H9 (cell line): ENCODE data around the gene MAPK12. TPM values are rescaled to one million over a fixed set of nuclear protein-coding genes. Genes with fewer than 3 reads are reported as not detected.
A peak's percentile ranks its signal among the peaks of the same experiment; 100 is the strongest.

Experiments
- DNase-seq: peaks from one replicate; pipeline ENCODE4 v3.0.0-alpha.2; 2017
- H2AFZ ChIP-seq: one replicate; pipeline ENCODE4 v1.6.1; 2013; ENCODE audit warnings: mild to moderate bottlenecking, low read length, control low read depth, moderate library complexity
- H2AK5ac ChIP-seq: 2 replicates; pipeline ENCODE4 v1.6.1; 2013; ENCODE audit warnings: low read length, control low read depth, mixed read lengths; ENCODE audit not compliant: insufficient read length
- H2BK120ac ChIP-seq: one replicate; pipeline ENCODE4 v1.6.1; 2013; ENCODE audit warnings: low read depth, mild to moderate bottlenecking, low read length, control low read depth, inconsistent platforms; ENCODE audit not compliant: poor library complexity, severe bottlenecking
- H2BK12ac ChIP-seq: 2 replicates; pipeline ENCODE4 v1.6.1; 2013; ENCODE audit warnings: low read length, control low read depth, mixed read lengths, low read depth; ENCODE audit not compliant: insufficient read length
- H2BK15ac ChIP-seq: 2 replicates; pipeline ENCODE4 v1.6.1; 2013; ENCODE audit warnings: low read depth, low read length, control low read depth
- H2BK20ac ChIP-seq: one replicate; pipeline ENCODE4 v1.6.1; 2013; ENCODE audit warnings: low read depth, mild to moderate bottlenecking, low read length, control low read depth, inconsistent platforms; ENCODE audit not compliant: poor library complexity, severe bottlenecking
- H2BK5ac ChIP-seq: 2 replicates; pipeline ENCODE4 v1.6.1; 2013; ENCODE audit warnings: low read length, control low read depth, mixed read lengths; ENCODE audit not compliant: insufficient read length
- H3K14ac ChIP-seq: 2 replicates; pipeline ENCODE4 v1.6.1; 2013; ENCODE audit warnings: low read length, control low read depth; ENCODE audit not compliant: insufficient read depth
- H3K18ac ChIP-seq: 2 replicates; pipeline ENCODE4 v1.6.1; 2013; ENCODE audit warnings: low read depth, mild to moderate bottlenecking, mixed read lengths, low read length, control low read depth; ENCODE audit not compliant: insufficient read length
- H3K23ac ChIP-seq: 2 replicates; pipeline ENCODE4 v1.6.1; 2013; ENCODE audit warnings: low read length, control low read depth, mixed read lengths, low read depth; ENCODE audit not compliant: insufficient read length
- H3K23me2 ChIP-seq: 2 replicates; pipeline ENCODE4 v1.6.1; 2013; ENCODE audit warnings: low read depth, mild to moderate bottlenecking, mixed read lengths, low read length, control low read depth; ENCODE audit not compliant: insufficient read length, poor library complexity, severe bottlenecking
- H3K27ac ChIP-seq: 2 replicates; pipeline ENCODE4 v1.5.1; 2013; ENCODE audit warnings: low read length, control low read depth, mixed read lengths, low read depth; ENCODE audit not compliant: insufficient read length
- H3K27me3 ChIP-seq: 2 replicates; pipeline ENCODE4 v1.6.1; 2013; ENCODE audit warnings: low read length, control low read depth, inconsistent platforms; ENCODE audit not compliant: insufficient read depth
- H3K4ac ChIP-seq: 2 replicates; pipeline ENCODE4 v1.6.1; 2013; ENCODE audit warnings: low read depth, mild to moderate bottlenecking, control low read depth, inconsistent platforms, low read length, moderate library complexity
- H3K4me1 ChIP-seq: 2 replicates; pipeline ENCODE4 v1.6.1; 2013; ENCODE audit warnings: low read length, control low read depth, inconsistent platforms; ENCODE audit not compliant: insufficient read depth
- H3K4me2 ChIP-seq: 2 replicates; pipeline ENCODE4 v1.6.1; 2013; ENCODE audit warnings: low read length, control low read depth, mixed read lengths; ENCODE audit not compliant: insufficient read length, insufficient read depth
- H3K56ac ChIP-seq: 2 replicates; pipeline ENCODE4 v1.6.1; 2013; ENCODE audit warnings: low read depth, mild to moderate bottlenecking, mixed read lengths, low read length, control low read depth; ENCODE audit not compliant: insufficient read length
- H3K79me1 ChIP-seq: 2 replicates; pipeline ENCODE4 v1.6.1; 2013; ENCODE audit warnings: low read depth, mild to moderate bottlenecking, moderate library complexity, low read length, control low read depth, inconsistent platforms; ENCODE audit not compliant: insufficient read depth, poor library complexity, severe bottlenecking
- H3K79me2 ChIP-seq: 2 replicates; pipeline ENCODE4 v1.6.1; 2013; ENCODE audit warnings: low read length, control low read depth, inconsistent platforms; ENCODE audit not compliant: insufficient read depth
- H3K9ac ChIP-seq: 2 replicates; pipeline ENCODE4 v1.6.1; 2013; ENCODE audit warnings: low read length, control low read depth, mixed read lengths; ENCODE audit not compliant: insufficient read length; ENCODE audit errors: extremely low read depth
- H3K9me3 ChIP-seq: one replicate; pipeline ENCODE4 v1.6.1; 2013; ENCODE audit warnings: low read depth, low read length, inconsistent platforms; ENCODE audit not compliant: control insufficient read depth
- H3T11ph ChIP-seq: one replicate; pipeline ENCODE4 v1.6.1; 2013; ENCODE audit warnings: mild to moderate bottlenecking, low read length, control low read depth, inconsistent platforms
- H4K20me1 ChIP-seq: one replicate; pipeline ENCODE4 v1.6.1; 2013; ENCODE audit not compliant: control insufficient read depth, insufficient read length, insufficient read depth
- H4K5ac ChIP-seq: 2 replicates; pipeline ENCODE4 v1.6.1; 2013; ENCODE audit warnings: low read depth, mild to moderate bottlenecking, mixed read lengths, low read length, control low read depth; ENCODE audit not compliant: insufficient read length
- H4K8ac ChIP-seq: replicated peaks from 2 replicates; pipeline ENCODE4 v1.6.1; 2013; ENCODE audit warnings: low read length, control low read depth, mixed read lengths, low read depth; ENCODE audit not compliant: insufficient read length
- H4K91ac ChIP-seq: 2 replicates; pipeline ENCODE4 v1.6.1; 2013; ENCODE audit warnings: low read depth, mild to moderate bottlenecking, moderate library complexity, mixed read lengths, low read length, control low read depth; ENCODE audit not compliant: insufficient read length
- H3K27ac Mint-ChIP-seq, 3 experiments: 2 replicates in 2 of 3; 3 replicates in 1 of 3; pipeline ENCODE4 v1.8.0; 2020 to 2021; ENCODE audit warnings: mixed read lengths in 3 of 3, mild to moderate bottlenecking in 1 of 3, moderate library complexity in 1 of 3
- H3K27me3 Mint-ChIP-seq: 2 replicates; pipeline ENCODE4 v1.8.0; 2021; ENCODE audit warnings: low read depth, mild to moderate bottlenecking, moderate library complexity, mixed read lengths
- H3K36me3 Mint-ChIP-seq, 3 experiments: 2 replicates in 2 of 3; 3 replicates in 1 of 3; pipeline ENCODE4 v1.8.0; 2020 to 2021; ENCODE audit warnings: low read depth in 3 of 3, mixed read lengths in 3 of 3; ENCODE audit not compliant: insufficient read depth in 1 of 3
- H3K4me1 Mint-ChIP-seq, 2 experiments: 2 replicates each; pipeline ENCODE4 v1.8.0; 2020; ENCODE audit warnings: mixed read lengths in 2 of 2
- H3K4me3 Mint-ChIP-seq, 2 experiments: 2 replicates in 1 of 2; 3 replicates in 1 of 2; pipeline ENCODE4 v1.8.0; 2020 to 2021; ENCODE audit warnings: mild to moderate bottlenecking in 2 of 2, mixed read lengths in 2 of 2, moderate library complexity in 1 of 2
- H3K9me3 Mint-ChIP-seq, 2 experiments: 2 replicates in 1 of 2; 3 replicates in 1 of 2; pipeline ENCODE4 v1.8.0; 2020; ENCODE audit warnings: mild to moderate bottlenecking in 2 of 2, mixed read lengths in 2 of 2, moderate library complexity in 1 of 2
- WGBS: extraction: QIAGEN DNeasy Blood & Tissue Kit; methylation state at CpG from one replicate; pipeline ENCODE4 v1.1.7; 2013; ENCODE audit warnings: missing lambda C conversion rate, low lambda C conversion rate, mixed read lengths; ENCODE audit not compliant: insufficient read length; ENCODE audit errors: extremely low coverage; 5-methylcytosine and 5-hydroxymethylcytosine counted together
- total RNA-seq: library from RNA; stranded (reverse); gene quantifications from 2 replicates; pipeline ENCODE4 v1.2.1, GENCODE V29; 2021
- TF ChIP-seq, protein P1 (sequence below): fragments of 200-600 bp; sonication (generic); conservative IDR thresholded peaks from 3 replicates; pipeline ENCODE4 v1.8.0; 2021; ENCODE audit warnings: antibody characterized with exemption, mild to moderate bottlenecking

The MAPK12 gene
- total RNA-seq, 1 experiment from 2014 or later: 31.3 TPM

DNA sequence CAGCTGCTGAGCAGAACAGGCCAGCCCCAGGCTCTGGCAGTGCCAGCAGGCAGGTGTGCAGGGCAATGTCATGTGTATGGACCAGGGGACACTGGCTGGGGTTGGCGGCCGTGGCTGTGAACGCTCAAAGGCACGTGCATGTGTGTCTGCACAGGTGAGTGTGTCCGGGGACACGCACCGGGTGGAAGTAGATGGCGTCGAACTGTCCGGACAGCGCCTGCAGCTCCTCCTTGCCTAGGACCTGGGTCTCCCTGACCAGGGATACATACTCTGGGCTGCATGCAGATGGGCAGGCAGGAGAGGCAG, 11.3 kb downstream of the MAPK12 start:
- Histone ChIP-seq H2AFZ (no peak overlapping the region), H3K27me3 (no peaks in the 10 kb centered on the region), H3K9me3 (no peaks in the 10 kb centered on the region), H4K20me1 (no peaks in the 10 kb centered on the region), H4K5ac (no peak overlapping the region), H4K91ac (no peak overlapping the region), H3K9ac (no peak overlapping the region), H3K56ac (no peak overlapping the region), H3K4me1 (no peaks in the 10 kb centered on the region), H3T11ph (no peak overlapping the region), H2BK20ac (no peak overlapping the region), H3K23ac (no peak overlapping the region), H3K4me2 (peak overlapping the region; percentile 69), H3K18ac (no peak overlapping the region), H3K79me1 (no peaks in the 10 kb centered on the region), H3K14ac (no peak overlapping the region), H3K4ac (no peak overlapping the region), H4K8ac (no peak overlapping the region), H3K27ac (no peak overlapping the region), H2BK5ac (no peak overlapping the region), H2BK15ac (no peak overlapping the region), H3K23me2 (peaks cover 21% of the 10 kb centered on the region), H2AK5ac (no peak overlapping the region), H2BK120ac (no peak overlapping the region), H3K79me2 (no peaks in the 10 kb centered on the region), H2BK12ac (no peak overlapping the region)
- Mint-ChIP-seq H3K4me1 (peaks cover 6 to 17% of the 10 kb centered on the region in 2 experiments), H3K27me3 (no peaks in the 10 kb centered on the region), H3K27ac (0 out of 7 replicates have a peak overlapping the region, but pooled peaks of 1 of the 3 experiments have one; percentile 25), H3K9me3 (no peaks in the 10 kb centered on the region; a peak in 1 of 5 replicates), H3K4me3 (peak overlapping the region; percentile 73 to 85), H3K36me3 (peaks cover 0 to 14% (median 7%) of the 10 kb centered on the region in 3 experiments; a peak in 3 of 7 replicates)
- TF ChIP-seq, protein P1, sequence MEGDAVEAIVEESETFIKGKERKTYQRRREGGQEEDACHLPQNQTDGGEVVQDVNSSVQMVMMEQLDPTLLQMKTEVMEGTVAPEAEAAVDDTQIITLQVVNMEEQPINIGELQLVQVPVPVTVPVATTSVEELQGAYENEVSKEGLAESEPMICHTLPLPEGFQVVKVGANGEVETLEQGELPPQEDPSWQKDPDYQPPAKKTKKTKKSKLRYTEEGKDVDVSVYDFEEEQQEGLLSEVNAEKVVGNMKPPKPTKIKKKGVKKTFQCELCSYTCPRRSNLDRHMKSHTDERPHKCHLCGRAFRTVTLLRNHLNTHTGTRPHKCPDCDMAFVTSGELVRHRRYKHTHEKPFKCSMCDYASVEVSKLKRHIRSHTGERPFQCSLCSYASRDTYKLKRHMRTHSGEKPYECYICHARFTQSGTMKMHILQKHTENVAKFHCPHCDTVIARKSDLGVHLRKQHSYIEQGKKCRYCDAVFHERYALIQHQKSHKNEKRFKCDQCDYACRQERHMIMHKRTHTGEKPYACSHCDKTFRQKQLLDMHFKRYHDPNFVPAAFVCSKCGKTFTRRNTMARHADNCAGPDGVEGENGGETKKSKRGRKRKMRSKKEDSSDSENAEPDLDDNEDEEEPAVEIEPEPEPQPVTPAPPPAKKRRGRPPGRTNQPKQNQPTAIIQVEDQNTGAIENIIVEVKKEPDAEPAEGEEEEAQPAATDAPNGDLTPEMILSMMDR: no peak
- no peak for DNase-seq
- WGBS: no CpG with 5 or more reads among the region's 11 CpGs
